GM12864 (cell line): ENCODE results near the gene SECTM1.

Experiments
- DNase-seq: peaks from one replicate; pipeline ENCODE4 v3.0.0-alpha.2; 2011; ENCODE audit warnings: low read depth
- H3K4me3 ChIP-seq: 2 replicates; pipeline ENCODE4 v1.5.1; 2011; ENCODE audit warnings: mild to moderate bottlenecking, low read depth, low read length, control low read depth
- TF ChIP-seq, protein P1 (sequence below): IDR thresholded peaks from 2 replicates; pipeline ENCODE4 v1.5.1; 2011; ENCODE audit warnings: low read depth, mild to moderate bottlenecking, moderate library complexity, low read length, control low read depth, inconsistent platforms; ENCODE audit errors: missing control alignments

SECTM1 gene

DNA sequence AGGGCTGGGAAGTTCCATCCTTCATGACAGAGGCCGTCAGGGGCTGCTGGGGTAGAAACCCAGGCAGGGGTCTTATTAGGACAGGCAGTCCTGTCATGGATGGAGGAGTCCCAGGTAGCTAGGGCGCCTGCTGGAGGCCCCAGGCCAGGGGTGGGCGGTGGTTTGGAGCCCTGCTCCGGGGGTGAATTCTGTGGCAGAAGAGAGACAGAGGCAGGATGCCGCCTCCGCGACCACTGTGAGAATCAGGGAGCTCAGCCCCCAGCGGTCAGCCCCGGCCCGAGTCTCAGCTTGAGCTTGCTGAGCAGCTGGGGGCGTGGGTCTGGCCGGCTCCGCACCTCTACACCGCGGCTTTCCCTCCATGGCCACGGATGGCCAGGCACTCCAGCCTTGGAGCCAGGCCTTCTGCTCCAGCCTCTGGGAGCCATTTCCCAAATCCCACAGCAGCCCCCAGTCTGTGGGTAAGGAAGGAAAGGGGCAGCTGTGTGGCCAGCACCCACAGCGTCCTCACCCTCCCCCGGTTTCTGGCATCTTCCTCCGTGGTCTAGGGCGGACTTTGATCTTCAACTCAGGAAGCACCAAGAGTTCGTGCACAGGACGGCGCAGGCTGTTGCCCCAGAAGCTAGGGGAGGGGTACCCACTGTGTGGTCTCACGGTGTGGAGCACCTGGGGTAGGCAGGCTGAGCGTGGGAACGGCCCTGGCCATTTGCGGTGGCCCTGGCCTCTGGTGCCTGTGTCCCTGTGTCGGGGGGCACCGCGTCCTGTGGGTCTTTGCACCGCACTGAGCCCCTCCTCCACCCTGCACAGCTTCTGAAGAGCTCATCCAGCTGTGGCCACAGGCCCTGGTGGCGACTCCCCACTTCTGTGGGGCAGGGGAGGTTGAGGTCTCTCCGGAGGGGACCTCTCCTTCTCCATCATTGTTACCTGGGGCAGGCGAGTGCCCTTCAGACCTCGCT lies 30.3 kb downstream of the SECTM1 start:
- H3K4me3 ChIP-seq: no peak overlapping the region
- TF ChIP-seq, protein P1, sequence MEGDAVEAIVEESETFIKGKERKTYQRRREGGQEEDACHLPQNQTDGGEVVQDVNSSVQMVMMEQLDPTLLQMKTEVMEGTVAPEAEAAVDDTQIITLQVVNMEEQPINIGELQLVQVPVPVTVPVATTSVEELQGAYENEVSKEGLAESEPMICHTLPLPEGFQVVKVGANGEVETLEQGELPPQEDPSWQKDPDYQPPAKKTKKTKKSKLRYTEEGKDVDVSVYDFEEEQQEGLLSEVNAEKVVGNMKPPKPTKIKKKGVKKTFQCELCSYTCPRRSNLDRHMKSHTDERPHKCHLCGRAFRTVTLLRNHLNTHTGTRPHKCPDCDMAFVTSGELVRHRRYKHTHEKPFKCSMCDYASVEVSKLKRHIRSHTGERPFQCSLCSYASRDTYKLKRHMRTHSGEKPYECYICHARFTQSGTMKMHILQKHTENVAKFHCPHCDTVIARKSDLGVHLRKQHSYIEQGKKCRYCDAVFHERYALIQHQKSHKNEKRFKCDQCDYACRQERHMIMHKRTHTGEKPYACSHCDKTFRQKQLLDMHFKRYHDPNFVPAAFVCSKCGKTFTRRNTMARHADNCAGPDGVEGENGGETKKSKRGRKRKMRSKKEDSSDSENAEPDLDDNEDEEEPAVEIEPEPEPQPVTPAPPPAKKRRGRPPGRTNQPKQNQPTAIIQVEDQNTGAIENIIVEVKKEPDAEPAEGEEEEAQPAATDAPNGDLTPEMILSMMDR: no peak

GRCh38 chr17:82302568-82302963 lies 31.0 kb downstream of the SECTM1 start:
- TF ChIP-seq, protein P1: no peak
- no peak for DNase-seq
- no peak overlapping the region for H3K4me3 ChIP-seq

More for the DNA sequence above, 30.3 kb downstream of the SECTM1 start:
- no peak for DNase-seq

DNA sequence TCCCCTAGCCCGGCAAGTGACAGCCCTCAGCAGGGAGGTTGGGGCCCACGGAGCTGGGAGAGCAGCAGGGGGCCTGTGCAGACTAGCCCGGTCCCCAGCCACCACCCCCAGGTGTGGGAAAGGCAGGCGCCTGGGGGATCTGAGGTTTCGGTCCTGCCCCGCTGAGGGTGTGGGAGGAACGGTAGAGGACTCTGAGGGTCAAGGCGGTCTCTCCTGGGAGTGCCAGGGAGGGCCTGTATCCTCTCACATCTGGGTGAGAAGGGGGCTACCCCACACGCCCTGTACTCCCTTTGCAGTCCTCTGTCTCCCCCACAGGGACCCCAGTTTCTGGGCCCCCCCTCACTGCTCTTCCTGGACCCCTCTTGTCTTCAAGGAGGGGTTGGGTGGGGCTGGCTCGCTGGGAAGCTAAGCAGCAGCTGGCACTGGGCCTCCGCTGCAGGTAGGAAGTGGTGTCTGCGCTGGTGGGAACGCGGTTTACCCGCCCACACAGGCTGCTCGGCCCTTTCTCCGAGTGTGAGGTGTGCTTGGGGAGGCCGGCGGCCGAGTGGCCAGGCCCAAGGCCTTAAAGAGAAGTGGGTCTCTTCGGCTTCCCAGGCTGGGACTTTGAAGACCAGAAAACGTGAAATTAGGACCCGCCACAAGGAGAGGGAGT lies 31.5 kb downstream of the SECTM1 start:
- H3K4me3 ChIP-seq: no peak overlapping the region
- TF ChIP-seq, protein P1: no peak
- no peak for DNase-seq

DNA sequence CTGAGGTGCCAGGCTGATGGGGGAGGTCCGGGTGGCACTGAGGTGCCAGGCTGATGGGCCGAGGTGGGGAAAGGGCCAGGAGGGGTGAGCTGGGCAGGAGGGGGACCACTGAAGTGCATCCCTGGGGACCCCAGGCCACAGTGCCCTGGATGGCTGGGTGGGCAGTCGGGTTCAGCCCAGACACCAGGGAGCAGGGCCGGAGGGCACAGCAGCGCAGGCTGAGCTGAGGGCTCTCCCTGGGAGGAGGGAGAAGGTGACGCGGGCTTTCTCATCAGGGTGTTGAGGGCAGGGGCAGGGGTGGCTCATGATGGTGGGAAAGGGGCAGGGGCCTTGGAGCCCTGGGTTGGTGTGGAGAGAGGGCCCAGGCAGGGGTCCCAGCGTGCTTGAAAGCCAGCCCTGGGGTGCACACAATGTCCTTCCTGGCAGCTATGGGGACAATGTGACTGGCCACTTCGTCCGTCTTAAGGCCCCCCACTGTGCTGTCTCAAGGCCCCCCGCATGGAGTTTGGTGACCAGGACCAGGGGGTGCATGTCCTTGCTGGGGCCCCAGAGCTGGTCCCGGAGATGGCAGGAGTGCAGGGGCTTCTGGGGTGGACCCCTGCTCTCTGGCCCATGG lies 32.2 kb downstream of the SECTM1 start:
- DNase-seq: no peak

GRCh38 chr17:82300707-82301270 lies 32.8 kb downstream of the SECTM1 start:
- H3K4me3 ChIP-seq: no peak overlapping the region
- TF ChIP-seq, protein P1: peak; percentile 77
- DNase-seq: no peak

More for the DNA sequence above, 32.2 kb downstream of the SECTM1 start:
- no peak overlapping the region for H3K4me3 ChIP-seq
- TF ChIP-seq, protein P1: no peak

DNA sequence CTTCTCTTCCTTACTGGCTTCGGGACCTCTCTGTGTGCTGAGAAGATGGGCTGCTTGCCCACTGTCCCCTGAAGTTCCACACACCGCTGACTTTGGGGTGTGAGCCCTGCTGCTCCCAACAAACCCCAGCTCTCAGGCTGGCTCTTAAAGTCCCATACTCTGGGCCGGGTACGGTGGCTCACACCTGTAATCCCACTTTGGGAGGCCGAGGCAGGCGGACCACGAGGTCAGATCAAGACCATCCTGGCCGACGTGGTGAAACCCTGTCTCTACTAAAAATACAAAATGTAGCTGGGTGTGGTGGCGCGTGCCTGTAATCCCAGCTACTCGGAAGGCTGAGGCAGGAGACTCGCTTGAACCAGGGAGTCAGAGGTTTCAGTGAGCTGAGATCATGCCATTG lies 33.3 kb downstream of the SECTM1 start:
- DNase-seq: no peak
- TF ChIP-seq, protein P1: no peak
- no peak overlapping the region for H3K4me3 ChIP-seq
